ENCODE measurements around the gene TMEM42. TPM values are rescaled to one million over a fixed set of nuclear protein-coding genes. Genes with fewer than 3 reads are reported as not detected.

TMEM42 gene
- total RNA-seq, 1 donor from 2014 or later: 8.1 TPM

GRCh38 chr3:44907612-44908011 is 45.9 kb downstream of the TMEM42 start:
- DNase-seq (ENCODE audit: low spot score): no peak

GRCh38 chr3:44909063-44909462 is 47.4 kb downstream of the TMEM42 start:
- no peak for DNase-seq (ENCODE audit: low spot score)

GRCh38 chr3:44910693-44911092 is 49.0 kb downstream of the TMEM42 start:
- no peak for DNase-seq (ENCODE audit: low spot score)

- no peak for DNase-seq (ENCODE audit: low spot score)
Measured at GRCh38 chr3:44913868-44914468, 52.3 kb downstream of the TMEM42 start.

GRCh38 chr3:44914936-44915335 is 53.2 kb downstream of the TMEM42 start:
- DNase-seq (ENCODE audit: low spot score): no peak

Other genes starting within 250 kb of the TMEM42 start
- gene ZNF197, start 236.9 kb upstream of the TMEM42 start, total RNA-seq: 10.8 TPM
- gene ZNF35, start 213.2 kb upstream of the TMEM42 start, total RNA-seq: 11.7 TPM
- gene ZNF502, start 149.3 kb upstream of the TMEM42 start, total RNA-seq: 4.3 TPM
- gene ZNF501, start 132.3 kb upstream of the TMEM42 start, total RNA-seq: 3.1 TPM
- gene KIAA1143, start 100.3 kb upstream of the TMEM42 start, total RNA-seq: 17.9 TPM
- gene KIF15, start 100.1 kb upstream of the TMEM42 start, total RNA-seq: 0.42 TPM
- gene TGM4, start 12.7 kb downstream of the TMEM42 start, total RNA-seq: not detected
- 108 TPM for gene ZDHHC3, start 114.3 kb downstream of the TMEM42 start, total RNA-seq
- 35.4 TPM for gene EXOSC7, start 114.3 kb downstream of the TMEM42 start, total RNA-seq
- 217 TPM for gene CLEC3B, start 164.4 kb downstream of the TMEM42 start, total RNA-seq

All from mesenteric fat pad (tissue), 1 donor.